ENCODE results near the gene COG5. TPM values are rescaled to one million over a fixed set of nuclear protein-coding genes. Genes with fewer than 3 reads are reported as not detected.

The COG5 gene
- total and polyA plus RNA-seq, 2 experiments from 2014 or later, result 15.8 to 53.5 TPM

GRCh38 chr7:107209565-107209964 is 354.2 kb downstream of the COG5 start:
- no peaks in the 10 kb centered on the region for H3K79me2 ChIP-seq
- TF ChIP-seq EZH2phosphoT487 (IDR thresholded peaks at IDR 0.05; ENCODE audit: low read depth, severe bottlenecking, unreplicated experiment), result no peak
- TF ChIP-seq, protein P1, sequence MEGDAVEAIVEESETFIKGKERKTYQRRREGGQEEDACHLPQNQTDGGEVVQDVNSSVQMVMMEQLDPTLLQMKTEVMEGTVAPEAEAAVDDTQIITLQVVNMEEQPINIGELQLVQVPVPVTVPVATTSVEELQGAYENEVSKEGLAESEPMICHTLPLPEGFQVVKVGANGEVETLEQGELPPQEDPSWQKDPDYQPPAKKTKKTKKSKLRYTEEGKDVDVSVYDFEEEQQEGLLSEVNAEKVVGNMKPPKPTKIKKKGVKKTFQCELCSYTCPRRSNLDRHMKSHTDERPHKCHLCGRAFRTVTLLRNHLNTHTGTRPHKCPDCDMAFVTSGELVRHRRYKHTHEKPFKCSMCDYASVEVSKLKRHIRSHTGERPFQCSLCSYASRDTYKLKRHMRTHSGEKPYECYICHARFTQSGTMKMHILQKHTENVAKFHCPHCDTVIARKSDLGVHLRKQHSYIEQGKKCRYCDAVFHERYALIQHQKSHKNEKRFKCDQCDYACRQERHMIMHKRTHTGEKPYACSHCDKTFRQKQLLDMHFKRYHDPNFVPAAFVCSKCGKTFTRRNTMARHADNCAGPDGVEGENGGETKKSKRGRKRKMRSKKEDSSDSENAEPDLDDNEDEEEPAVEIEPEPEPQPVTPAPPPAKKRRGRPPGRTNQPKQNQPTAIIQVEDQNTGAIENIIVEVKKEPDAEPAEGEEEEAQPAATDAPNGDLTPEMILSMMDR (IDR thresholded peaks at IDR 0.05; ENCODE audit: poor library complexity), result no peak
- TF ChIP-seq EZH2 (IDR thresholded peaks at IDR 0.05; ENCODE audit: borderline replicate concordance), result no peak

GRCh38 chr7:107208563-107208962 is 355.2 kb downstream of the COG5 start:
- Histone ChIP-seq H3K36me3 (replicated peaks; ENCODE audit: insufficient read depth, low read depth) (no peaks in the 10 kb centered on the region), H3K9me2 (replicated peaks; ENCODE audit: insufficient read depth) (no peaks in the 10 kb centered on the region), H3K27me3 (no peaks in the 10 kb centered on the region), H4K20me1 (ENCODE audit: insufficient read depth, poor library complexity, severe bottlenecking) (no peaks in the 10 kb centered on the region), H3K4me1 (ENCODE audit: insufficient read depth) (no peaks in the 10 kb centered on the region), H3K27ac (peak overlapping the region; percentile 37), H3K4me3 (no peak overlapping the region), H3K4me2 (no peak overlapping the region), H3K9me3 (ENCODE audit: low read depth) (no peaks in the 10 kb centered on the region), H3K79me2 (no peaks in the 10 kb centered on the region), H2AFZ (no peak overlapping the region)
- TF ChIP-seq, protein P1 (IDR thresholded peaks at IDR 0.05; ENCODE audit: poor library complexity), result no peak
- TF ChIP-seq EZH2 (IDR thresholded peaks at IDR 0.05; ENCODE audit: borderline replicate concordance), result no peak
- TF ChIP-seq EZH2phosphoT487 (IDR thresholded peaks at IDR 0.05; ENCODE audit: low read depth, severe bottlenecking, unreplicated experiment), result no peak
- 84% methylated on average over 5 of the region's 5 CpGs for WGBS (ENCODE audit: low lambda C conversion rate, missing lambda C conversion rate)
- DNase-seq (ENCODE audit: low spot score), result no peak

More at GRCh38 chr7:107209565-107209964, 354.2 kb downstream of the COG5 start:
- no peak overlapping the region for H3K4me3 ChIP-seq
- no peak for DNase-seq (ENCODE audit: low spot score)
- H3K4me2 ChIP-seq, result no peak overlapping the region
- no peaks in the 10 kb centered on the region for H3K36me3 ChIP-seq (replicated peaks; ENCODE audit: insufficient read depth, low read depth)
- H3K27me3 ChIP-seq, result no peaks in the 10 kb centered on the region
- H3K9me2 ChIP-seq (replicated peaks; ENCODE audit: insufficient read depth), result no peaks in the 10 kb centered on the region
- no peak overlapping the region for H3K27ac ChIP-seq
- H4K20me1 ChIP-seq (ENCODE audit: insufficient read depth, poor library complexity, severe bottlenecking), result no peaks in the 10 kb centered on the region
- H2AFZ ChIP-seq, result no peak overlapping the region
- WGBS (ENCODE audit: low lambda C conversion rate, missing lambda C conversion rate), result 79% methylated on average over 4 of the region's 4 CpGs
- H3K9me3 ChIP-seq (ENCODE audit: low read depth), result no peaks in the 10 kb centered on the region
- no peaks in the 10 kb centered on the region for H3K4me1 ChIP-seq (ENCODE audit: insufficient read depth)

GRCh38 chr7:107208024-107208521 is 355.6 kb downstream of the COG5 start:
- Histone ChIP-seq H3K36me3 (replicated peaks; ENCODE audit: insufficient read depth, low read depth) (no peaks in the 10 kb centered on the region), H3K4me2 (no peak overlapping the region), H3K9me3 (ENCODE audit: low read depth) (no peaks in the 10 kb centered on the region), H3K9me2 (replicated peaks; ENCODE audit: insufficient read depth) (no peaks in the 10 kb centered on the region), H2AFZ (no peak overlapping the region), H3K4me3 (no peak overlapping the region), H3K27me3 (no peaks in the 10 kb centered on the region), H3K27ac (peak overlapping the region; percentile 37), H3K79me2 (no peaks in the 10 kb centered on the region), H4K20me1 (ENCODE audit: insufficient read depth, poor library complexity, severe bottlenecking) (no peaks in the 10 kb centered on the region), H3K4me1 (ENCODE audit: insufficient read depth) (no peaks in the 10 kb centered on the region)
- no peak for DNase-seq (ENCODE audit: low spot score)
- TF ChIP-seq EZH2phosphoT487 (IDR thresholded peaks at IDR 0.05; ENCODE audit: low read depth, severe bottlenecking, unreplicated experiment), result no peak
- TF ChIP-seq, protein P1 (IDR thresholded peaks at IDR 0.05; ENCODE audit: poor library complexity), result no peak
- TF ChIP-seq EZH2 (IDR thresholded peaks at IDR 0.05; ENCODE audit: borderline replicate concordance), result no peak
- WGBS (ENCODE audit: low lambda C conversion rate, missing lambda C conversion rate), result 80% methylated on average over 3 of the region's 3 CpGs
